ENCODE data around the gene PPM1B. TPM values are rescaled to one million over a fixed set of nuclear protein-coding genes. Genes with fewer than 3 reads are reported as not detected.

PPM1B gene
- total and polyA plus RNA-seq, 2 of the 4 experiments (the other 2 are of a cell fraction) = 13.4 to 14.7 TPM

GRCh38 chr2:44215827-44216226 lies 47.2 kb downstream of the PPM1B start:
- no peak overlapping the region for H3K4me2 ChIP-seq (ENCODE audit: low read depth, low read length)
- no peak overlapping the region for H3K56ac ChIP-seq (ENCODE audit: extremely low read depth, insufficient read depth, low read length)
- no peak overlapping the region for H3K4ac ChIP-seq (ENCODE audit: low read depth, low read length)
- no peaks in the 10 kb centered on the region for H3K27me3 ChIP-seq (ENCODE audit: control insufficient read depth, insufficient read depth, low read length)
- dilution Hi-C loops (cut with HindIII; ENCODE audit: low sequenced_read_pairs, unreplicated experiment) (no loop called here), in situ Hi-C loops (cut with MboI; ENCODE audit: low sequenced_read_pairs) (no loop called here), intact Hi-C loops (cut with micrococcal nuclease) (no loop called here)
- H2AFZ ChIP-seq (replicated peaks; ENCODE audit: low read length, poor library complexity) = no peak overlapping the region
- H2BK20ac ChIP-seq (ENCODE audit: low read depth, low read length) = no peak overlapping the region
- H3K27ac ChIP-seq (ENCODE audit: insufficient read depth, low read length) = no peak overlapping the region
- 100% methylated on average over 2 of the region's 2 CpGs; no CpG with 5 or more reads in 1 of the 2 experiments for WGBS, 2 experiments (ENCODE audit: extremely low coverage in 2 of 2, insufficient read length in 1 of 2)
- H2BK15ac ChIP-seq (ENCODE audit: low read depth, low read length) = no peak overlapping the region
- no peak overlapping the region for H4K5ac ChIP-seq (ENCODE audit: low read depth, low read length)
- no peak overlapping the region for H3K18ac ChIP-seq (ENCODE audit: low read depth, low read length)
- peaks cover 2% of the 10 kb centered on the region; the same call in 1 of the 2 replicates for H3K9me1 ChIP-seq (ENCODE audit: insufficient read depth, low read length)
- no peaks in the 10 kb centered on the region; the same call in 1 of the 2 replicates for H4K20me1 ChIP-seq (ENCODE audit: insufficient read depth, low read length)
- BruUV-seq (replicated peaks) = no TSS peak
- DNase-seq (no peak), ATAC-seq (ENCODE audit: low read depth) (no peak)
- H3K23ac ChIP-seq (ENCODE audit: low read depth, low read length) = no peak overlapping the region
- H3K79me1 ChIP-seq (ENCODE audit: low read depth in 1 of 2, low read length in 2 of 2) = peaks cover 5 to 11% of the 10 kb centered on the region in 2 experiments
- ChIA-PET POLR2A (ENCODE audit: unreplicated experiment) (no interaction called here), CTCF (no interaction called here)
- H3K36me3 ChIP-seq (ENCODE audit: control insufficient read depth, insufficient read depth, low read length) = peaks cover 8% of the 10 kb centered on the region
- no peak overlapping the region for H3K9ac ChIP-seq (ENCODE audit: low read depth, low read length)
- no peaks in the 10 kb centered on the region for H3K9me3 ChIP-seq (ENCODE audit: control insufficient read depth, insufficient read depth, low read length)
- no peak overlapping the region for H2BK120ac ChIP-seq (ENCODE audit: low read depth, low read length)
- no peak overlapping the region for H2BK5ac ChIP-seq (ENCODE audit: low read depth, low read length, poor library complexity, severe bottlenecking)
- H3K4me3 ChIP-seq (ENCODE audit: insufficient read depth, low read depth, low read length) = no peak overlapping the region
- no peak overlapping the region for H3K14ac ChIP-seq (replicated peaks; ENCODE audit: low read depth, low read length)
- no peak overlapping the region for H2AK9ac ChIP-seq (replicated peaks; ENCODE audit: low read depth, low read length, poor library complexity)
- H2AK5ac ChIP-seq (ENCODE audit: low read depth, low read length) = no peak overlapping the region
- H4K91ac ChIP-seq (ENCODE audit: insufficient read depth, low read depth, low read length) = no peak overlapping the region
- TF ChIP-seq MAFK (IDR thresholded peaks at IDR 0.05; ENCODE audit: low read depth, low read length) (no peak), POLR2A (IDR thresholded peaks at IDR 0.05; ENCODE audit: low read depth, low read length) (no peak), RAD21 (IDR thresholded peaks at IDR 0.05; ENCODE audit: low read length) (no peak), RFX5 (IDR thresholded peaks at IDR 0.05; ENCODE audit: low read depth, low read length) (no peak), SMC3 (IDR thresholded peaks at IDR 0.05; ENCODE audit: low read depth, low read length) (no peak), MXI1 (IDR thresholded peaks at IDR 0.05; ENCODE audit: borderline replicate concordance, low read depth, low read length) (no peak), NFE2L2 (IDR thresholded peaks at IDR 0.05; ENCODE audit: low read depth, low read length) (no peak)
- no peaks in the 10 kb centered on the region for H3K4me1 ChIP-seq (ENCODE audit: control insufficient read depth, insufficient read depth, low read length)
- no peak overlapping the region for H4K8ac ChIP-seq (ENCODE audit: low read depth in 2 of 2, low read length in 2 of 2)

All from IMR-90 (cell line).